HCT116 (cell line): ENCODE results near the gene CDK19. TPM values are rescaled to one million over a fixed set of nuclear protein-coding genes. Genes with fewer than 3 reads are reported as not detected.

Source experiments
- ATAC-seq: fragments of 200-7000 bp; cut with Tn5 transposase; 2 replicates; pipeline ENCODE4 v1.9.1; 2020; ENCODE audit warnings: mild to moderate bottlenecking, moderate library complexity
- BruUV-seq: library from RNA; stranded (reverse); fragments of 400-500 nt; replicated peaks from 2 replicates; lab custom pipeline; 2021; lab: Mats Ljungman, UMichigan
- CTCF ChIA-PET: fragments of 300-600 bp; sonication (Branson Sonifier 250); formaldehyde crosslinking; loops from one replicate; lab custom pipeline; 2021; ENCODE audit warnings: antibody characterized with exemption; lab: Charles Lee
- POLR2A ChIA-PET: fragments of 300-600, 350-600 bp; sonication (Branson Sonifier 250); formaldehyde crosslinking; loops from one replicate; lab custom pipeline; 2021; ENCODE audit warnings: antibody characterized with exemption; lab: Charles Lee
- RAD21 ChIA-PET, 2 experiments: fragments of 300-600 bp; sonication (Branson Sonifier 250); formaldehyde crosslinking; loops; one replicate each; lab custom pipeline; 2023; ENCODE audit warnings: low total read pairs in 2 of 2; ENCODE audit not compliant: uncharacterized antibody in 2 of 2, unreplicated experiment in 2 of 2, low non-redundant PET in 1 of 2; lab: Charles Lee
- DNase-seq: peaks from one replicate; pipeline ENCODE4 v3.0.0-alpha.2; 2010; ENCODE audit warnings: low read depth, low spot score
- H2AFZ ChIP-seq: fragments of 200-600 bp; shearing (Covaris generic), sonication (generic); 2 replicates; pipeline ENCODE4 v1.6.1; 2017; ENCODE audit warnings: low read depth, mixed run types, mixed read lengths, antibody characterized with exemption, low read length; ENCODE audit not compliant: poor library complexity, severe bottlenecking
- H3K27ac ChIP-seq: 2 replicates; pipeline ENCODE4 v1.5.1; 2012; ENCODE audit warnings: low read depth, low read length
- H3K27me3 ChIP-seq: fragments of 200-600 bp; sonication (generic); 2 replicates; pipeline ENCODE4 v1.6.1; 2016; ENCODE audit warnings: mixed run types, low read length, mixed read lengths; ENCODE audit not compliant: insufficient read depth
- H3K36me3 ChIP-seq, 2 experiments: fragments of 200-500 bp in 1 of 2; fragments of 200-600 bp in 1 of 2; sonication (Bioruptor generic) in 1 of 2; sonication (generic) in 1 of 2; 2 replicates each; pipeline versions ENCODE4 v1.5.1 to v1.6.1; 2014 to 2016; ENCODE audit warnings: low read length in 2 of 2, inconsistent platforms in 1 of 2, mixed read lengths in 1 of 2, mixed run types in 1 of 2; ENCODE audit not compliant: insufficient read depth in 2 of 2, control insufficient read depth in 1 of 2
- H3K4me1 ChIP-seq, 2 experiments: fragments of 200-600 bp in 1 of 2; sonication (generic) in 1 of 2; 2 replicates each; pipeline versions ENCODE4 v1.5.1 to v1.6.1; 2012 to 2017; ENCODE audit warnings: low read length in 2 of 2, inconsistent platforms in 1 of 2, mild to moderate bottlenecking in 1 of 2, mixed read lengths in 1 of 2, mixed run types in 1 of 2, moderate library complexity in 1 of 2; ENCODE audit not compliant: insufficient read depth in 2 of 2, control insufficient read depth in 1 of 2
- H3K4me2 ChIP-seq: fragments of 200-600 bp; sonication (generic); 2 replicates; pipeline ENCODE4 v1.6.1; 2017; ENCODE audit warnings: mixed run types, low read length, mixed read lengths
- H3K4me3 ChIP-seq, 2 experiments: fragments of 200-600 bp in 1 of 2; sonication (generic) in 1 of 2; replicated peaks in 1 of 2; 2 replicates each; pipeline ENCODE4 v1.5.1; 2011 to 2016; ENCODE audit warnings: low read length in 2 of 2, control low read depth in 1 of 2, low read depth in 1 of 2, mild to moderate bottlenecking in 1 of 2, mixed read lengths in 1 of 2, mixed run types in 1 of 2
- H3K79me2 ChIP-seq: fragments of 200-600 bp; sonication (generic); 2 replicates; pipeline ENCODE4 v1.6.1; 2017; ENCODE audit warnings: mild to moderate bottlenecking, mixed run types, low read length, moderate library complexity, mixed read lengths; ENCODE audit not compliant: insufficient read depth
- H3K9ac ChIP-seq: fragments of 200-600 bp; sonication (generic); 2 replicates; pipeline ENCODE4 v1.6.1; 2016; ENCODE audit warnings: low read length, mixed read lengths
- H3K9me2 ChIP-seq: fragments of 200-600 bp; sonication (generic), shearing (Covaris generic); 2 replicates; pipeline ENCODE4 v1.6.1; 2017; ENCODE audit warnings: mixed run types, mild to moderate bottlenecking, moderate library complexity; ENCODE audit not compliant: insufficient read depth
- H3K9me3 ChIP-seq, 2 experiments: fragments of 200-500 bp in 1 of 2; fragments of 200-600 bp in 1 of 2; sonication (Bioruptor generic) in 1 of 2; sonication (generic) in 1 of 2; 2 replicates each; pipeline ENCODE4 v1.6.1; 2014 to 2017; ENCODE audit warnings: low read length in 2 of 2, mixed read lengths in 2 of 2, inconsistent platforms in 1 of 2, low read depth in 1 of 2, mild to moderate bottlenecking in 1 of 2, mixed run types in 1 of 2, moderate library complexity in 1 of 2; ENCODE audit not compliant: control insufficient read depth in 1 of 2, insufficient read depth in 1 of 2
- H4K20me1 ChIP-seq: fragments of 200-600 bp; sonication (generic), shearing (Covaris generic); 2 replicates; pipeline ENCODE4 v1.6.1; 2017; ENCODE audit warnings: mixed run types, mild to moderate bottlenecking, moderate library complexity; ENCODE audit not compliant: insufficient read depth
- ATF3 ChIP-seq: IDR thresholded peaks from 2 replicates; pipeline ENCODE4 v1.6.1; 2012
- CEBPB ChIP-seq: IDR thresholded peaks from 2 replicates; pipeline ENCODE4 v1.6.1; 2012; ENCODE audit warnings: low read depth
- ELF1 ChIP-seq: IDR thresholded peaks from 2 replicates; pipeline ENCODE4 v1.6.1; 2012; ENCODE audit warnings: low read depth, borderline replicate concordance
- EZH2 ChIP-seq: fragments of 200-600 bp; sonication (generic); IDR thresholded peaks from 2 replicates; pipeline ENCODE4 v1.6.1; 2017; ENCODE audit warnings: antibody characterized with exemption, mixed run types
- FOSL1 ChIP-seq: IDR thresholded peaks from 2 replicates; pipeline ENCODE4 v1.6.1; 2012; ENCODE audit warnings: low read depth
- MAX ChIP-seq: IDR thresholded peaks from 2 replicates; pipeline ENCODE4 v1.6.1; 2012
- POLR2AphosphoS5 ChIP-seq: IDR thresholded peaks from 2 replicates; pipeline ENCODE4 v1.6.1; 2011; ENCODE audit warnings: mild to moderate bottlenecking, low read depth, low read length, moderate library complexity
- RAD21 ChIP-seq: IDR thresholded peaks from 2 replicates; pipeline ENCODE4 v1.6.1; 2012; ENCODE audit warnings: low read depth, mild to moderate bottlenecking
- REST ChIP-seq: IDR thresholded peaks from 2 replicates; pipeline ENCODE4 v1.6.1; 2012; ENCODE audit warnings: low read depth
- SIN3A ChIP-seq: IDR thresholded peaks from 2 replicates; pipeline ENCODE4 v1.6.1; 2012; ENCODE audit warnings: low read depth
- SP1 ChIP-seq: IDR thresholded peaks from 2 replicates; pipeline ENCODE4 v1.6.1; 2012; ENCODE audit warnings: low read depth
- SRF ChIP-seq: IDR thresholded peaks from 2 replicates; pipeline ENCODE4 v1.6.1; 2012; ENCODE audit warnings: low read depth
- ZBTB33 ChIP-seq: IDR thresholded peaks from 2 replicates; pipeline ENCODE4 v1.6.1; 2011; ENCODE audit warnings: mild to moderate bottlenecking, low read length, moderate library complexity; ENCODE audit not compliant: insufficient replicate concordance; ENCODE audit errors: extremely low read depth
- ZFX ChIP-seq: fragments of 450-650 bp; IDR thresholded peaks from 2 replicates; pipeline ENCODE4 v1.6.1; 2017
- intact Hi-C: fragments of 100-400 bp; cut with micrococcal nuclease; formaldehyde crosslinking; loops from 2 replicates; pipeline ENCODE4 v1.10.0; 2022
- total RNA-seq: library from RNA; stranded (reverse); gene quantifications from one replicate; pipeline ENCODE4 v1.2.1, GENCODE V29; 2021; ENCODE audit not compliant: unreplicated experiment

Gene CDK19
- total RNA-seq, 1 experiment from 2014 or later, result 20.0 TPM

- TF ChIP-seq REST, result no peak
- no peak for TF ChIP-seq ATF3
- no peak for TF ChIP-seq FOSL1
- no peak for TF ChIP-seq CEBPB
- TF ChIP-seq RAD21, result no peak
- TF ChIP-seq EZH2, result no peak
- peak; percentile 90 for TF ChIP-seq SP1
- TF ChIP-seq ZFX, result no peak
Measured at GRCh38 chr6:110815411-110816409, at the start of gene CDK19 (continued).

- Histone ChIP-seq H3K9me3 (no peaks in the 10 kb centered on the region), H3K9me2 (no peaks in the 10 kb centered on the region), H3K36me3 (no peaks in the 10 kb centered on the region), H3K4me2 (no peak overlapping the region), H3K4me3 (no peak overlapping the region), H3K9ac (no peak overlapping the region), H3K27ac (no peak overlapping the region), H3K27me3 (no peaks in the 10 kb centered on the region), H4K20me1 (no peaks in the 10 kb centered on the region), H3K79me2 (no peaks in the 10 kb centered on the region), H2AFZ (peak overlapping the region; percentile 14), H3K4me1 (peaks cover 3 to 8% of the 10 kb centered on the region in 2 experiments; a peak in 2 of 4 replicates)
- no TSS peak for BruUV-seq
- CTCF ChIA-PET, result no interaction called here
- intact Hi-C loops, result no loop called here
- RAD21 ChIA-PET, result no interaction called here
- no peak for ATAC-seq
- no peak for DNase-seq
- POLR2A ChIA-PET, result interaction anchor here (0.6 to 3.5 kb wide), 3 partner anchors 10 to 66 kb away, joined by 3 to 45 read pairs (median 13); partner anchors contain the start of gene AMD1
- no peak for TF ChIP-seq ZFX
- TF ChIP-seq REST, result no peak
- TF ChIP-seq POLR2AphosphoS5, result no peak
- no peak for TF ChIP-seq ELF1
- TF ChIP-seq MAX, result no peak
- TF ChIP-seq SRF, result no peak
- TF ChIP-seq ZBTB33, result no peak
- TF ChIP-seq SIN3A, result no peak
Measured at GRCh38 chr6:110864824-110865223, 49.6 kb upstream of the CDK19 start.
